HG03066 (cell line): ENCODE data around the gene OR2AT4.

Source experiments
- ATAC-seq: cut with Tn5 transposase; IDR thresholded peaks from one replicate; pipeline ENCODE4 v1.9.1; 2021; ENCODE audit warnings: low read depth; ENCODE audit not compliant: unreplicated experiment

The OR2AT4 gene

GRCh38 chr11:75032550-75032935 is 64.1 kb downstream of the OR2AT4 start:
- ATAC-seq, result no peak

- ATAC-seq, result no peak
Observed at GRCh38 chr11:75031771-75032549, 64.7 kb downstream of the OR2AT4 start.
